Keratinocyte (primary cell): ENCODE measurements around the gene NCOA4. TPM values are rescaled to one million over a fixed set of nuclear protein-coding genes. Genes with fewer than 3 reads are reported as not detected.

ENCODE experiments used
- DNase-seq: peaks from one replicate; pipeline ENCODE4 v3.0.0-alpha.2; 2011; ENCODE audit warnings: low read depth, missing footprints, low spot score
- FAIRE-seq: peaks from 2 replicates; lab custom pipeline; 2011; peaks lifted over from hg19 to GRCh38; lab: Jason Lieb, UNC
- H2AFZ ChIP-seq: 2 replicates; pipeline ENCODE4 v1.6.0; 2012; ENCODE audit warnings: low read length, control low read depth, inconsistent platforms; ENCODE audit not compliant: control insufficient read depth
- H3K27ac ChIP-seq: 2 replicates; pipeline ENCODE4 v1.5.1; 2011; ENCODE audit warnings: low read length; ENCODE audit not compliant: control insufficient read depth, insufficient read depth
- H3K27me3 ChIP-seq: 3 replicates; pipeline ENCODE4 v1.6.0; 2011; ENCODE audit warnings: low read length; ENCODE audit not compliant: control insufficient read depth, insufficient read depth; ENCODE audit errors: extremely low read depth
- H3K36me3 ChIP-seq, 2 experiments: 2 replicates in 1 of 2; 3 replicates in 1 of 2; pipeline ENCODE4 v1.5.1; 2011; ENCODE audit warnings: low read length in 2 of 2, mild to moderate bottlenecking in 1 of 2; ENCODE audit not compliant: control insufficient read depth in 2 of 2, insufficient read depth in 2 of 2; ENCODE audit errors: extremely low read depth in 1 of 2
- H3K4me1 ChIP-seq: 3 replicates; pipeline ENCODE4 v1.5.1; 2011; ENCODE audit warnings: low read length; ENCODE audit not compliant: control insufficient read depth, insufficient read depth; ENCODE audit errors: extremely low read depth
- H3K4me2 ChIP-seq: 3 replicates; pipeline ENCODE4 v1.6.0; 2011; ENCODE audit warnings: low read depth, low read length; ENCODE audit not compliant: control insufficient read depth, insufficient read depth; ENCODE audit errors: extremely low read depth
- H3K4me3 ChIP-seq, 3 experiments: fragments of 200-600 bp in 1 of 3; sonication (generic) in 1 of 3; 2 replicates in 2 of 3; 3 replicates in 1 of 3; pipeline ENCODE4 v1.5.1; 2011 to 2016; ENCODE audit warnings: low read length in 3 of 3, mild to moderate bottlenecking in 3 of 3, control low read depth in 2 of 3, inconsistent platforms in 1 of 3, low read depth in 1 of 3, mixed read lengths in 1 of 3, mixed run types in 1 of 3, moderate library complexity in 1 of 3; ENCODE audit not compliant: control insufficient read depth in 2 of 3, insufficient read depth in 2 of 3; ENCODE audit errors: extremely low read depth in 1 of 3
- H3K79me2 ChIP-seq: 2 replicates; pipeline ENCODE4 v1.6.0; 2012; ENCODE audit warnings: low read length; ENCODE audit not compliant: control insufficient read depth, insufficient read depth
- H3K9ac ChIP-seq: 3 replicates; pipeline ENCODE4 v1.6.0; 2011; ENCODE audit warnings: low read length; ENCODE audit not compliant: control insufficient read depth, insufficient read depth; ENCODE audit errors: extremely low read depth
- H3K9me1 ChIP-seq: 3 replicates; pipeline ENCODE4 v1.6.0; 2011; ENCODE audit warnings: low read length; ENCODE audit not compliant: control insufficient read depth, insufficient read depth; ENCODE audit errors: extremely low read depth
- H3K9me3 ChIP-seq: 2 replicates; pipeline ENCODE4 v1.5.1; 2012; ENCODE audit warnings: low read depth, low read length; ENCODE audit not compliant: control insufficient read depth
- H4K20me1 ChIP-seq: 3 replicates; pipeline ENCODE4 v1.6.0; 2011; ENCODE audit warnings: low read length; ENCODE audit not compliant: control insufficient read depth, insufficient read depth; ENCODE audit errors: extremely low read depth
- CTCF ChIP-seq, 3 experiments: IDR thresholded peaks in 1 of 3; conservative IDR thresholded peaks in 1 of 3; optimal IDR thresholded peaks in 1 of 3; 2 replicates in 2 of 3; 3 replicates in 1 of 3; pipeline versions ENCODE3 to v1.5.1; 2011; ENCODE audit warnings: low read length in 3 of 3, mild to moderate bottlenecking in 3 of 3, moderate library complexity in 2 of 3, control low read depth in 1 of 3, inconsistent platforms in 1 of 3; ENCODE audit not compliant: insufficient read depth in 2 of 3; ENCODE audit errors: extremely low read depth in 1 of 3
- EZH2 ChIP-seq: IDR thresholded peaks from one replicate; pipeline ENCODE4 v1.6.1; 2012; ENCODE audit warnings: inconsistent platforms, mild to moderate bottlenecking, low read length, moderate library complexity
- dilution Hi-C: fragments of 300-500 bp; cut with MboI; formaldehyde crosslinking; loops from one replicate; pipeline ENCODE4 v1.7.0; 2020; ENCODE audit warnings: low sequenced_read_pairs; ENCODE audit not compliant: extremely low pct_ligation_motif_present
- polyA plus RNA-seq, 5 experiments: library from polyadenylated mRNA; depleted of rRNA in 3 of 5; stranded (reverse) in 3 of 5; stranded (forward) in 1 of 5; unstranded in 1 of 5; fragments of >200 nt; gene quantifications; 1 replicate in 1 of 5; 2 replicates in 3 of 5; 3 replicates in 1 of 5; pipeline versions ENCODE4 v1.2.1 to v1.2.3, GENCODE V29; 2011 to 2012; ENCODE audit warnings: missing spikeins in 2 of 5, low read depth in 1 of 5, low replicate concordance in 1 of 5

Gene NCOA4
- polyA plus RNA-seq, 1 donor (not counting 4 experiments of a cell fraction or from before 2014, with no cell fraction given): 179 TPM

- Histone ChIP-seq H3K27ac (no peak overlapping the region), H3K4me1 (peaks cover 6% of the 10 kb centered on the region), H2AFZ (no peak overlapping the region), H3K9ac (no peak overlapping the region), H3K4me2 (no peak overlapping the region), H3K4me3 (no peak overlapping the region), H3K79me2 (peaks cover 47% of the 10 kb centered on the region), H3K36me3 (peaks cover 21 to 35% of the 10 kb centered on the region in 2 experiments), H3K9me1 (peaks cover 4% of the 10 kb centered on the region), H4K20me1 (peaks cover 11% of the 10 kb centered on the region), H3K27me3 (no peaks in the 10 kb centered on the region), H3K9me3 (no peaks in the 10 kb centered on the region)
- TF ChIP-seq CTCF (optimal IDR thresholded peaks at IDR 0.05 in 1 of 3, IDR thresholded peaks at IDR 0.05 in 1 of 3, conservative IDR thresholded peaks at IDR 0.05 in 1 of 3; ENCODE audit: extremely low read depth in 1 of 3, insufficient read depth in 2 of 3, low read length in 3 of 3) (no peak), EZH2 (no peak)
- dilution Hi-C loops: no loop called here
- DNase-seq (no peak), FAIRE-seq (no peak)
These were observed 16.2 kb downstream of the NCOA4 start for GRCh38 chr10:46014206-46014605.

- no peak for TF ChIP-seq CTCF (optimal IDR thresholded peaks at IDR 0.05 in 1 of 3, IDR thresholded peaks at IDR 0.05 in 1 of 3, conservative IDR thresholded peaks at IDR 0.05 in 1 of 3; ENCODE audit: extremely low read depth in 1 of 3, insufficient read depth in 2 of 3, low read length in 3 of 3)
- Histone ChIP-seq H3K9ac (no peak overlapping the region), H3K4me3 (no peak overlapping the region), H2AFZ (no peak overlapping the region), H4K20me1 (peaks cover 7% of the 10 kb centered on the region), H3K4me1 (no peaks in the 10 kb centered on the region), H3K36me3 (peaks cover 23 to 35% of the 10 kb centered on the region in 2 experiments), H3K27me3 (no peaks in the 10 kb centered on the region), H3K9me3 (no peaks in the 10 kb centered on the region), H3K27ac (no peak overlapping the region), H3K9me1 (peaks cover 2% of the 10 kb centered on the region), H3K79me2 (peaks cover 33% of the 10 kb centered on the region), H3K4me2 (no peak overlapping the region)
- no peak for FAIRE-seq
- DNase-seq: no peak
- dilution Hi-C loops: no loop called here
These were observed 17.7 kb downstream of the NCOA4 start for GRCh38 chr10:46012746-46013145.
